ENCODE measurements around the gene KLHL8.
A peak's percentile ranks its signal among the peaks of the same experiment; 100 is the strongest.
"Not testable (repeated sequence)": the region's sequence is repeated elsewhere in the genome, so short reads cannot be mapped to it uniquely, and the experiment has no call there.

KLHL8 gene

GRCh38 chr4:87240341-87240740 is 19.9 kb upstream of the KLHL8 start:
- Mint-ChIP-seq H3K27ac (no peak overlapping the region), H3K27me3 (ENCODE audit: low read depth) (peaks cover 26% of the 10 kb centered on the region), H3K36me3 (ENCODE audit: low read depth) (peaks cover 5% of the 10 kb centered on the region), H3K4me3 (no peak overlapping the region), H3K4me1 (ENCODE audit: low read depth) (no peaks in the 10 kb centered on the region), H3K9me3 (peaks cover 17% of the 10 kb centered on the region)
- DNase-seq (ENCODE audit: low spot score) = no peak

DNA sequence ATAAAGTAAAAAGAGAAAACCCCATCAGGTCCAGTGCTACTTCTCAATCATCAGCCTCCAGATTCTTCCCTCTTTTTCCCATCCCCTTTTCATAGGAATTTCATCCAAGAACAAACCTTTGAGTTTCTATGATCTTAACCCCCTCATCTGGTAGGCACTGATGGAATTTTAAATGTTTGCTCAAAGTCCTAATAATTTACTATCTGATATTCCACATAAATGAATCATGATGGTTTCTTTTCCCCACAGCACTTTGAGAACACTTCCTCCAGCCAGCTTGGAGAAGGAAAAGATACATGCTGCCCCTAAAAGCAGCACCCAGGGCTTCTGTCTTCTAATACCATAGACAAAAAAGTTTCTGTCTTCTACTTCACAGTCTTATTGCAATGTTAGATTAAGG is 19.4 kb upstream of the KLHL8 start:
- peaks cover 26% of the 10 kb centered on the region for H3K27me3 Mint-ChIP-seq (ENCODE audit: low read depth)
- no peaks in the 10 kb centered on the region for H3K4me1 Mint-ChIP-seq (ENCODE audit: low read depth)
- no peak overlapping the region for H3K4me3 Mint-ChIP-seq
- H3K36me3 Mint-ChIP-seq (ENCODE audit: low read depth) = peaks cover 5% of the 10 kb centered on the region
- H3K27ac Mint-ChIP-seq = no peak overlapping the region
- DNase-seq (ENCODE audit: low spot score) = no peak
- peaks cover 17% of the 10 kb centered on the region for H3K9me3 Mint-ChIP-seq

- no peaks in the 10 kb centered on the region for H3K4me1 Mint-ChIP-seq (ENCODE audit: low read depth)
- H3K27me3 Mint-ChIP-seq (ENCODE audit: low read depth) = peaks cover 23% of the 10 kb centered on the region
- peaks cover 5% of the 10 kb centered on the region for H3K36me3 Mint-ChIP-seq (ENCODE audit: low read depth)
- DNase-seq (ENCODE audit: low spot score) = no peak
- H3K27ac Mint-ChIP-seq = no peak overlapping the region
- H3K4me3 Mint-ChIP-seq = no peak overlapping the region
- peaks cover 17% of the 10 kb centered on the region for H3K9me3 Mint-ChIP-seq
These were observed 18.8 kb upstream of the KLHL8 start for GRCh38 chr4:87239194-87239593.

DNA sequence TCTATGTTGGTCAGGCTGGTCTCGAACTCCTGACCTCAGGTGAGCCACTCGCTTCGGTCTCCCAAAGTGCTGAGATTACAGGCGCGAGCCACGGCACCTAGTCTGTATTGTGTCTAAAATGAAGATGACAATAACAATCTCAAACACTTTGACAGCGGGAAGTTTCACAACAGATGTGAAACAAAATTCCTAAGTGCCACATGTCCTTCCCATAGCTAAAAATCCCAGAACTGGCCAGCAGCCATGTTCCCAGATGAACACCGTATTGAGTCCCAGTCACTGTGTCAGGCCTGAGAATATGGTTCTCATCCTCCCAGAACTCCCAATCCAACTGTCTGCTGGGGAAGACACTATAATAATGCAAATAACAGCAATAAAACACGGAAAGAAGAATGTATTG is 16.4 kb upstream of the KLHL8 start:
- H3K27ac Mint-ChIP-seq = no peak overlapping the region
- no peaks in the 10 kb centered on the region for H3K9me3 Mint-ChIP-seq
- no peak overlapping the region for H3K4me3 Mint-ChIP-seq
- H3K4me1 Mint-ChIP-seq (ENCODE audit: low read depth) = no peaks in the 10 kb centered on the region
- peaks cover 26% of the 10 kb centered on the region for H3K27me3 Mint-ChIP-seq (ENCODE audit: low read depth)
- no peak for DNase-seq (ENCODE audit: low spot score)
- no peaks in the 10 kb centered on the region for H3K36me3 Mint-ChIP-seq (ENCODE audit: low read depth)

- H3K4me3 Mint-ChIP-seq = peak overlapping the region; percentile 75
- DNase-seq (ENCODE audit: low spot score) = no peak
- no peaks in the 10 kb centered on the region for H3K4me1 Mint-ChIP-seq (ENCODE audit: low read depth)
- H3K27me3 Mint-ChIP-seq (ENCODE audit: low read depth) = peaks cover 20% of the 10 kb centered on the region
- H3K36me3 Mint-ChIP-seq (ENCODE audit: low read depth) = no peaks in the 10 kb centered on the region
- H3K27ac Mint-ChIP-seq = no peak overlapping the region
- H3K9me3 Mint-ChIP-seq = no peaks in the 10 kb centered on the region
These were observed 14.7 kb upstream of the KLHL8 start for GRCh38 chr4:87235020-87235671.

GRCh38 chr4:87232216-87232615 is 11.8 kb upstream of the KLHL8 start:
- H3K4me3 Mint-ChIP-seq = no peak overlapping the region
- H3K27ac Mint-ChIP-seq = no peak overlapping the region
- no peak for DNase-seq (ENCODE audit: low spot score)
- H3K9me3 Mint-ChIP-seq = no peaks in the 10 kb centered on the region
- H3K36me3 Mint-ChIP-seq (ENCODE audit: low read depth) = no peaks in the 10 kb centered on the region
- no peaks in the 10 kb centered on the region for H3K4me1 Mint-ChIP-seq (ENCODE audit: low read depth)
- H3K27me3 Mint-ChIP-seq (ENCODE audit: low read depth) = peaks cover 15% of the 10 kb centered on the region

GRCh38 chr4:87230806-87231205 is 10.4 kb upstream of the KLHL8 start:
- Mint-ChIP-seq H3K4me3 (no peak overlapping the region), H3K27me3 (ENCODE audit: low read depth) (peaks cover 15% of the 10 kb centered on the region), H3K27ac (no peak overlapping the region), H3K9me3 (no peaks in the 10 kb centered on the region), H3K4me1 (ENCODE audit: low read depth) (no peaks in the 10 kb centered on the region), H3K36me3 (ENCODE audit: low read depth) (no peaks in the 10 kb centered on the region)
- no peak for DNase-seq (ENCODE audit: low spot score)

GRCh38 chr4:87229979-87230378 is 9.6 kb upstream of the KLHL8 start:
- DNase-seq (ENCODE audit: low spot score) = no peak
- Mint-ChIP-seq H3K36me3 (ENCODE audit: low read depth) (no peaks in the 10 kb centered on the region), H3K27me3 (ENCODE audit: low read depth) (peaks cover 19% of the 10 kb centered on the region), H3K27ac (no peak overlapping the region), H3K4me1 (ENCODE audit: low read depth) (no peaks in the 10 kb centered on the region), H3K9me3 (no peaks in the 10 kb centered on the region), H3K4me3 (no peak overlapping the region)

GRCh38 chr4:87228262-87228860 is 7.9 kb upstream of the KLHL8 start:
- no peak overlapping the region for H3K4me3 Mint-ChIP-seq
- no peaks in the 10 kb centered on the region for H3K36me3 Mint-ChIP-seq (ENCODE audit: low read depth)
- H3K27me3 Mint-ChIP-seq (ENCODE audit: low read depth) = peaks cover 21% of the 10 kb centered on the region
- H3K27ac Mint-ChIP-seq = no peak overlapping the region
- H3K4me1 Mint-ChIP-seq (ENCODE audit: low read depth) = no peaks in the 10 kb centered on the region
- DNase-seq (ENCODE audit: low spot score) = no peak
- no peaks in the 10 kb centered on the region for H3K9me3 Mint-ChIP-seq

GRCh38 chr4:87227751-87228151 is 7.3 kb upstream of the KLHL8 start:
- no peak for DNase-seq (ENCODE audit: low spot score)
- Mint-ChIP-seq H3K36me3 (ENCODE audit: low read depth) (no peaks in the 10 kb centered on the region), H3K4me3 (no peak overlapping the region), H3K9me3 (no peaks in the 10 kb centered on the region), H3K4me1 (ENCODE audit: low read depth) (no peaks in the 10 kb centered on the region), H3K27ac (no peak overlapping the region), H3K27me3 (ENCODE audit: low read depth) (peaks cover 19% of the 10 kb centered on the region)

DNA sequence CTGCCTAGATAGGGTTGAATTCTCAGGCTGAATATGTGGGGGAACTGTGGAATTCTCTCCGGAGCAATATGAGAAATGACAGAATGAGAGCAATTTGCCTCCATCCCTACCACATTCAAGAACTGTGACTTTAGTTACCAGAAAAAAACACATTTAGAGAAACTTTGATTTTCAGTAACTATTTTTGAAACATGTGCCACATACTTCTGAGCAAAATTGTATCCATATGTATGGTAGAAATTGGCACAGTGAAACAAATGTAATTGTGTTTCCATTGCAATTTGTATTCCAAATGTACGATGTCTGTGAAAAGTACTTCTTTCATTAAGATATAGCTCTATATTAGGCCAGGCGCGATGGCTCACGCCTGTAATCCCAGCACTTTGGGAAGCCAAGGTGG is 5.5 kb upstream of the KLHL8 start:
- Mint-ChIP-seq H3K4me1 (ENCODE audit: low read depth) (peaks cover 2% of the 10 kb centered on the region), H3K9me3 (no peaks in the 10 kb centered on the region), H3K4me3 (no peak overlapping the region), H3K27me3 (ENCODE audit: low read depth) (peaks cover 19% of the 10 kb centered on the region), H3K27ac (no peak overlapping the region), H3K36me3 (ENCODE audit: low read depth) (no peaks in the 10 kb centered on the region)
- no peak for DNase-seq (ENCODE audit: low spot score)

DNA sequence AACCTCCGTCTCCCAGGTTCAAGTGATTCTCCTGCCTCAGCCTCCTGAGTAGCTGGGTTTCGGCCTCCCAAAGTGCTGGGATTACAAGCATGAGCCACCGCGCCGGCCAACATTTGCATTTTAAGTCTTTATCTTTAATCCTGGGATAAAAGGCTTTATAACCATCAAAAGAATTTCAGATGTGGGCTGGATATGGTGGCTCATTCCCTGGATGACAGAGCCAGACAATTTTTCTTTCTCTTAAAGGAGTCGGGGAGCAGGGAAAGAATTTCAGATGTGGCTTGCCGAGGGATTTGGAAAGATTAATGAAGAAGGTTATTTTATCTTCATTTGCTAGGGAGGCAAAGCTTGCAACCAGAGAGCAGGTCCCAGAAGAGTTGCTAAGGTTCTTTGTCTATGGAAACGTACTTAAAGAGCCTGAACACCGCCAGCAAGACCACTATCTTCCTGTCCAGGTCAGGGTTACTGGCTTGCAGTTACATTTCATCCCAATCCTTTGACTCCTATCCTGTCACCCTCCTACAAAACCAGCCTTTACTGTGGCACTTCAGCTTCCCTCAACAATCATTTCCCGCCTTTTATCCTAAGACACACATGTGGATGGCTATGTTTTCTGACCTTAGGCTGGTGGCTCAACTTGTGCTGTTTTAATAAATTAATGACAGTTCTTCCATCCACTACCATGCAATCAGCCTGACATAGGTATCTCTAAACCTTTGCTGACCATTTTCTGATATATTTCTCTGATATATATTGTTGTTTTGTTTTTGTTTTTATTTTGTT is 3.9 kb upstream of the KLHL8 start:
- peaks cover 12% of the 10 kb centered on the region for H3K27me3 Mint-ChIP-seq (ENCODE audit: low read depth)
- no peak overlapping the region for H3K27ac Mint-ChIP-seq
- no peak overlapping the region for H3K4me3 Mint-ChIP-seq
- H3K36me3 Mint-ChIP-seq (ENCODE audit: low read depth) = no peaks in the 10 kb centered on the region
- DNase-seq (ENCODE audit: low spot score) = no peak
- no peaks in the 10 kb centered on the region for H3K9me3 Mint-ChIP-seq
- H3K4me1 Mint-ChIP-seq (ENCODE audit: low read depth) = peaks cover 7% of the 10 kb centered on the region

GRCh38 chr4:87219632-87220093 is 755 bp downstream of the KLHL8 start:
- Mint-ChIP-seq H3K36me3 (ENCODE audit: low read depth) (peaks cover 3% of the 10 kb centered on the region), H3K4me1 (ENCODE audit: low read depth) (peaks cover 14% of the 10 kb centered on the region)

GRCh38 chr4:87217235-87217763 is 3.1 kb downstream of the KLHL8 start:
- H3K4me1 Mint-ChIP-seq (ENCODE audit: low read depth) = peaks cover 14% of the 10 kb centered on the region
- H3K4me3 Mint-ChIP-seq; H3K27me3 Mint-ChIP-seq (ENCODE audit: low read depth); H3K27ac Mint-ChIP-seq; H3K36me3 Mint-ChIP-seq (ENCODE audit: low read depth); DNase-seq (ENCODE audit: low spot score); H3K9me3 Mint-ChIP-seq: not testable (repeated sequence)

More at GRCh38 chr4:87219632-87220093, 755 bp downstream of the KLHL8 start:
- Mint-ChIP-seq H3K27me3 (ENCODE audit: low read depth) (peaks cover 8% of the 10 kb centered on the region), H3K9me3 (no peaks in the 10 kb centered on the region), H3K27ac (peak overlapping the region; percentile 90), H3K4me3 (peak overlapping the region; percentile 92)
- DNase-seq (ENCODE audit: low spot score) = peak; percentile 40
